H1 (cell line): ENCODE results near the gene ZFAND3. TPM values are rescaled to one million over a fixed set of nuclear protein-coding genes. Genes with fewer than 3 reads are reported as not detected.

Experiments used
- BRCA1 ChIP-seq: IDR thresholded peaks from 2 replicates; pipeline ENCODE4 v1.6.1; 2012; ENCODE audit warnings: low read depth, low read length, improper control_type of control experiment
- polyA plus RNA-seq, 7 experiments: library from polyadenylated mRNA; depleted of rRNA in 3 of 7; stranded (reverse) in 5 of 7; unstranded in 2 of 7; fragments of >200 nt in 5 of 7; fragments of 200-250 nt in 2 of 7; gene quantifications; 1 replicate in 5 of 7; 2 replicates in 1 of 7; 4 replicates in 1 of 7; pipeline versions ENCODE4 v1.2.1 to v1.2.3, GENCODE V29; 2011 to 2013; ENCODE audit warnings: missing spikeins in 2 of 7, mixed read lengths in 2 of 7
- total RNA-seq: library from RNA; stranded (reverse); fragmentation: NEBNext Ultra II Directional; extraction: Animal tissue kit (Norgen Biotek cat#: 25700); gene quantifications from 2 replicates; pipeline ENCODE4 v1.2.1, GENCODE V29; 2021

The ZFAND3 gene
- total and polyA plus RNA-seq, 2 of the 8 experiments (the other 6 are each of a cell fraction or from before 2014, with no cell fraction given), result 13.0 to 51.3 TPM

DNA sequence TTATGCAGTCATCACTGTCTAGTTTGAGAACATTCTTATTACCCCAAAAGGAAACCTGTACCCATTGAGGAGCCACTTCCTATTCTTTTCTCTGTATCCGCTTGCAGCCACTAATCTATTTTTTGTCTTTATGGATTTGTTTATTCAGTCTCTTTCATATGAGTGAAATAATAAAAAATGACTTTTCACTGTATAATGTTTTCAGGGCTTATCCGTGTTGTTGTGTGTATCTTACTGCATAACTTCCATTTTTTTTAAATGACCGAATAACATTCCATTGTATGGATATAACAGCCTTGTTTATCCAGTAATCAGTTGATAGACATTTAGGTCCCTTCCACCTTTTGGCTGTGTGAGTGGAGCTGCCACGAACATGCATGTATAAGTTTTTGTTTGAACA, 86.6 kb downstream of the ZFAND3 start (continued):
- TF ChIP-seq BRCA1, result no peak
